Measurements from ENCODE around the gene MYO1H. TPM values are rescaled to one million over a fixed set of nuclear protein-coding genes. Genes with fewer than 3 reads are reported as not detected.

MYO1H gene
- total and polyA plus RNA-seq, 2 experiments from 2014 or later, result not detected

GRCh38 chr12:109308534-109309380 is 38.9 kb upstream of the MYO1H start, which contains the start of gene FOXN4 (continued):
- TF ChIP-seq ZNF462 (CRISPR knock-in tag; IDR thresholded peaks at IDR 0.05), result no peak
- TF ChIP-seq EZH2 (IDR thresholded peaks at IDR 0.05; ENCODE audit: low read depth, unreplicated experiment), result no peak
- TF ChIP-seq EZH2phosphoT487 (IDR thresholded peaks at IDR 0.05; ENCODE audit: unreplicated experiment), result no peak
- TF ChIP-seq STAT1 (IDR thresholded peaks at IDR 0.05; ENCODE audit: unreplicated experiment), result no peak

- Mint-ChIP-seq H3K36me3 (ENCODE audit: low read depth) (no peaks in the 10 kb centered on the region; the same call in 2 of the 3 replicates), H3K4me3 (peak overlapping the region; percentile 95), H3K4me1 (peaks cover 6% of the 10 kb centered on the region; the same call in 1 of the 3 replicates), H3K9me3 (no peaks in the 10 kb centered on the region), H3K27ac (no peak overlapping the region), H3K27me3 (ENCODE audit: insufficient read depth, low read depth, poor library complexity) (peaks cover 49% of the 10 kb centered on the region)
- Histone ChIP-seq H2AFZ (peak overlapping the region; percentile 100), H4K20me1 (replicated peaks; ENCODE audit: insufficient read depth) (no peaks in the 10 kb centered on the region), H3K27ac (ENCODE audit: low read depth) (no peak overlapping the region), H3K4me2 (peak overlapping the region; percentile 89), H3K27me3 (ENCODE audit: insufficient read depth) (peaks cover 59% of the 10 kb centered on the region), H3K36me3 (ENCODE audit: insufficient read depth) (no peaks in the 10 kb centered on the region), H3F3A (replicated peaks; ENCODE audit: low read depth) (no peaks in the 10 kb centered on the region), H3K4me1 (ENCODE audit: insufficient read depth) (peaks cover 13% of the 10 kb centered on the region; the same call in 1 of the 2 replicates), H3K9me2 (ENCODE audit: insufficient read depth) (no peaks in the 10 kb centered on the region), H3K4me3 (peak overlapping the region; percentile 74), H3K79me2 (replicated peaks; ENCODE audit: insufficient read depth) (no peaks in the 10 kb centered on the region)
- ATAC-seq (peak; percentile 53), DNase-seq (ENCODE audit: low spot score) (peak; percentile 65)
- no peak for TF ChIP-seq CTCF (conservative IDR thresholded peaks at IDR 0.05; ENCODE audit: low read depth in 2 of 2)
- no peak for TF ChIP-seq ZNF114 (CRISPR knock-in tag; IDR thresholded peaks at IDR 0.05)
- no peak for TF ChIP-seq ETS1 (IDR thresholded peaks at IDR 0.05)
- no peak for TF ChIP-seq EZH2 (IDR thresholded peaks at IDR 0.05; ENCODE audit: low read depth, unreplicated experiment)
- TF ChIP-seq POLR2AphosphoS5 (IDR thresholded peaks at IDR 0.05; ENCODE audit: low read depth), result no peak
- TF ChIP-seq REST (IDR thresholded peaks at IDR 0.05; ENCODE audit: unreplicated experiment), result no peak
Measured at GRCh38 chr12:109309381-109310246, 38.1 kb upstream of the MYO1H start.

Measured in GM23338 (cell line).